Measurements from ENCODE around the gene AKR1C4. TPM values are rescaled to one million over a fixed set of nuclear protein-coding genes. Genes with fewer than 3 reads are reported as not detected.
A peak's percentile ranks its signal among the peaks of the same experiment; 100 is the strongest.
"Not testable (repeated sequence)": the region's sequence is repeated elsewhere in the genome, so short reads cannot be mapped to it uniquely, and the experiment has no call there.

Gene AKR1C4
- total and polyA plus RNA-seq, 5 experiments from 2014 or later, result not detected

- H3K36me3 Mint-ChIP-seq, POLR2A ChIA-PET, ATAC-seq, H3K27ac Mint-ChIP-seq, H3K4me3 Mint-ChIP-seq, DNase-seq, H3K4me1 Mint-ChIP-seq, H3K27me3 Mint-ChIP-seq: not testable (repeated sequence)
- peaks cover 0 to 10% (median 6%) of the 10 kb centered on the region in 9 donors for H3K9me3 Mint-ChIP-seq
These were observed 16.1 kb upstream of the AKR1C4 start for GRCh38 chr10:5180503-5180902.

DNA sequence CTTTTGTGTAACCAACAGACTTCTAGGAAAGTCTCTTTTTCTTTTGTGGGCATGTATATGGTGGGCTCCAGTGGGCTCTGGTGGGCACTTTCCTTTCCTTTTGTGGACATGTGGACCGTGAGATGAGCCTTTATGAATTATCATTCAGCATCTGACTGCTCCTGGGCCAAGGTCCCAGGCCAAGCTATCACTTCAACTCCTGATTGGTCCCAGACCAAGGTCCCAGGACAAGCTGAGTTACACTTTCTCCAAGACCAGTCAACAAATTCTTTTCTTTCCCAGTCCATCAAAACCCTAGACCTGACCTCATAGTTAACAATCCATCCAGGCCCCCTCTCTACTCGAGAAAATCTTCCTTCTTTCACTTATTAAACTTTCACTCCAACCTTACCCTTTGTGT is 12.7 kb upstream of the AKR1C4 start:
- Mint-ChIP-seq H3K36me3 (peaks cover 0 to 8% (median 0%) of the 10 kb centered on the region in 3 donors), H3K4me3 (no peak overlapping the region), H3K9me3 (peaks cover 0 to 10% (median 5%) of the 10 kb centered on the region in 9 donors), H3K27ac (no peak overlapping the region), H3K4me1 (peaks cover 0 to 1% (median 0%) of the 10 kb centered on the region in 4 donors), H3K27me3 (peaks cover 1 to 12% (median 2%) of the 10 kb centered on the region in 5 donors)
- DNase-seq (no peak), ATAC-seq (no peak)
- POLR2A ChIA-PET, result no interaction called here

GRCh38 chr10:5184987-5185775 is 11.5 kb upstream of the AKR1C4 start, which contains the start of gene AKR1C8:
Gene AKR1C8 (minus strand): TSS chr10:5185150. CDS start chr10:5185104, 46 bp downstream.
- Mint-ChIP-seq H3K27me3 (peaks cover 2 to 11% (median 2%) of the 10 kb centered on the region in 5 donors), H3K36me3 (no peaks in the 10 kb centered on the region), H3K4me3 (no peak within 1 kb of the TSS), H3K4me1 (no peaks in the 10 kb centered on the region), H3K9me3 (no peaks in the 10 kb centered on the region), H3K27ac (no peak within 1 kb of the TSS)
- ATAC-seq (no peak), DNase-seq (no peak)
- POLR2A ChIA-PET, result no interaction called here

- no peaks in the 10 kb centered on the region for H3K36me3 Mint-ChIP-seq
- H3K27me3 Mint-ChIP-seq, result peaks cover 2 to 11% (median 2%) of the 10 kb centered on the region in 5 donors
- DNase-seq (no peak), ATAC-seq (no peak)
- no peaks in the 10 kb centered on the region for H3K9me3 Mint-ChIP-seq
- H3K4me3 Mint-ChIP-seq, result no peak overlapping the region
- no peak overlapping the region for H3K27ac Mint-ChIP-seq
- POLR2A ChIA-PET, result no interaction called here
- no peaks in the 10 kb centered on the region for H3K4me1 Mint-ChIP-seq
These were observed 8.8 kb upstream of the AKR1C4 start for GRCh38 chr10:5187867-5188266.

GRCh38 chr10:5188358-5188757 is 8.3 kb upstream of the AKR1C4 start:
- peak overlapping the region in 1 of 10 donors; percentile 1 for H3K4me3 Mint-ChIP-seq
- peaks cover 2 to 11% (median 2%) of the 10 kb centered on the region in 5 donors for H3K27me3 Mint-ChIP-seq
- no peak for DNase-seq
- H3K4me1 Mint-ChIP-seq, result no peaks in the 10 kb centered on the region
- no peak for ATAC-seq
- H3K27ac Mint-ChIP-seq, result no peak overlapping the region
- POLR2A ChIA-PET, result no interaction called here
- H3K9me3 Mint-ChIP-seq, result no peaks in the 10 kb centered on the region
- no peaks in the 10 kb centered on the region for H3K36me3 Mint-ChIP-seq

- no peak overlapping the region for H3K4me3 Mint-ChIP-seq
- ATAC-seq (no peak), DNase-seq (no peak)
- no peak overlapping the region for H3K27ac Mint-ChIP-seq
- no peaks in the 10 kb centered on the region for H3K4me1 Mint-ChIP-seq
- no peaks in the 10 kb centered on the region for H3K36me3 Mint-ChIP-seq
- POLR2A ChIA-PET, result no interaction called here
- H3K27me3 Mint-ChIP-seq, result peaks cover 0 to 2% (median 0%) of the 10 kb centered on the region in 5 donors
- peaks cover 0 to 9% (median 0%) of the 10 kb centered on the region in 9 donors for H3K9me3 Mint-ChIP-seq
These were observed 2.2 kb upstream of the AKR1C4 start for GRCh38 chr10:5194431-5194830.

GRCh38 chr10:5195727-5196374 is 786 bp upstream of the AKR1C4 start:
- peaks cover 0 to 2% (median 0%) of the 10 kb centered on the region in 5 donors for H3K27me3 Mint-ChIP-seq
- H3K4me3 Mint-ChIP-seq, result no peak overlapping the region
- DNase-seq (no peak), ATAC-seq (no peak)
- H3K36me3 Mint-ChIP-seq, result no peaks in the 10 kb centered on the region
- peaks cover 0 to 10% (median 0%) of the 10 kb centered on the region in 9 donors for H3K9me3 Mint-ChIP-seq
- no peak overlapping the region for H3K27ac Mint-ChIP-seq
- POLR2A ChIA-PET, result no interaction called here
- H3K4me1 Mint-ChIP-seq, result no peaks in the 10 kb centered on the region

GRCh38 chr10:5198386-5198785 is 1.7 kb downstream of the AKR1C4 start:
- no peak overlapping the region for H3K4me3 Mint-ChIP-seq
- H3K9me3 Mint-ChIP-seq, result peaks cover 0 to 28% (median 14%) of the 10 kb centered on the region in 9 donors
- ATAC-seq (no peak), DNase-seq (no peak)
- H3K27ac Mint-ChIP-seq, result no peak overlapping the region
- no peaks in the 10 kb centered on the region for H3K4me1 Mint-ChIP-seq
- peaks cover 0 to 15% (median 0%) of the 10 kb centered on the region in 5 donors for H3K27me3 Mint-ChIP-seq
- POLR2A ChIA-PET, result no interaction called here
- peaks cover 0 to 13% (median 4%) of the 10 kb centered on the region in 3 donors for H3K36me3 Mint-ChIP-seq

DNA sequence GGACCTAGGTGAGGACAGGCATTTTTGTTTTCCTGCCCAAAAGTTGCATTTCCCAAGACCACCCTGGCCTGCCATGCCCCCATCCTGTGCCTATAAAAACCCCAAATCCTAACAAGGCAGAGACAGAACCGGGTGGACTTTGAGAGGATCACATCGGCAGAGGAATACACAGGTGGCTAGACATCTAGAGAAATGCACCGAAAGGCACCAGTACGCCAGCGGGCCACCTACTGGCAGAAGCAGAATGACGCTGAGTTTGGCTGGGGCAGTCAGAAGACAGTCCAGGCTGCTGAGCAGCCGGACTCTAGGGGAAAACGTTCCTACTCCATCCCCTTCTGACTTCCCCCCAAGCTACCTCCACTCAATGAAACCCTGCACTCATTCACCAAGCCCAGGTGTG is 2.8 kb downstream of the AKR1C4 start:
- no peak for ATAC-seq
- Mint-ChIP-seq H3K4me1 (no peaks in the 10 kb centered on the region), H3K4me3 (no peak overlapping the region), H3K27ac (no peak overlapping the region), H3K9me3 (peaks cover 0 to 32% (median 16%) of the 10 kb centered on the region in 9 donors), H3K27me3 (peaks cover 0 to 19% (median 0%) of the 10 kb centered on the region in 5 donors), H3K36me3 (peaks cover 0 to 20% (median 7%) of the 10 kb centered on the region in 3 donors)
- POLR2A ChIA-PET, result no interaction called here
- no peak for DNase-seq

- DNase-seq (no peak), ATAC-seq (no peak)
- H3K27me3 Mint-ChIP-seq, result peaks cover 4 to 35% (median 7%) of the 10 kb centered on the region in 5 donors
- no peak overlapping the region for H3K4me3 Mint-ChIP-seq
- H3K4me1 Mint-ChIP-seq, result peaks cover 0 to 7% (median 0%) of the 10 kb centered on the region in 4 donors
- H3K9me3 Mint-ChIP-seq, result peaks cover 0 to 34% (median 20%) of the 10 kb centered on the region in 9 donors
- peaks cover 0 to 27% (median 7%) of the 10 kb centered on the region in 3 donors for H3K36me3 Mint-ChIP-seq
- POLR2A ChIA-PET, result no interaction called here
- no peak overlapping the region for H3K27ac Mint-ChIP-seq
These were observed 10.2 kb downstream of the AKR1C4 start for GRCh38 chr10:5206799-5207198.

GRCh38 chr10:5209776-5210175 is 13.1 kb downstream of the AKR1C4 start:
- peak overlapping the region in 1 of 10 donors; percentile 24 for H3K27ac Mint-ChIP-seq
- H3K4me1 Mint-ChIP-seq, H3K36me3 Mint-ChIP-seq, DNase-seq, ATAC-seq, H3K4me3 Mint-ChIP-seq, POLR2A ChIA-PET: not testable (repeated sequence)
- peaks cover 4 to 17% (median 7%) of the 10 kb centered on the region in 5 donors for H3K27me3 Mint-ChIP-seq
- peaks cover 0 to 16% (median 5%) of the 10 kb centered on the region in 9 donors for H3K9me3 Mint-ChIP-seq

DNA sequence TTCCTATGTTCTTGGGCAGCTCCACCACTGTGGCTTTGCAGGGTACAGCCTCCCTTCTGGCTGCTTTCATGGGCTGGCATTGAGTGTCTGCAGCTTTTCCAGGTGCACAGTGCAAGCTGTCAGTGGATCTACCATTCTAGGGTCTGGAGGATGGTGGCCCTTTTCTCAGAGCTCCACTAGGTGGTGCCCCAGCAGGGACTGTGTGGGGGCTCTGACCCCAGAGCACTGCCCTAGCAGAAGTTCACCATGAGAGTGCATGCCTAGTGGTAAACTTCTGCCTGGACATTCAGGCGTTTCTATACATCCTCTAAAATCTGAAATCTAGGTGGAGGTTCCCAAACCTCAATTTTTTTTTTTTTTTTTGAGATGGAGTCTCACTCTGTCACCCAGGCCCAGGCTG is 13.6 kb downstream of the AKR1C4 start:
- Mint-ChIP-seq H3K9me3 (peaks cover 0 to 16% (median 7%) of the 10 kb centered on the region in 9 donors), H3K27me3 (peaks cover 4 to 16% (median 7%) of the 10 kb centered on the region in 5 donors)
- H3K4me3 Mint-ChIP-seq, POLR2A ChIA-PET, H3K36me3 Mint-ChIP-seq, DNase-seq, ATAC-seq, H3K4me1 Mint-ChIP-seq, H3K27ac Mint-ChIP-seq: not testable (repeated sequence)
